GM19240 (cell line): ENCODE data around the gene DNMT3B.

Experiments used
- DNase-seq: peaks from one replicate; pipeline ENCODE4 v3.0.0; 2011; ENCODE audit warnings: low spot score; ENCODE audit not compliant: insufficient read length

Gene DNMT3B

DNA sequence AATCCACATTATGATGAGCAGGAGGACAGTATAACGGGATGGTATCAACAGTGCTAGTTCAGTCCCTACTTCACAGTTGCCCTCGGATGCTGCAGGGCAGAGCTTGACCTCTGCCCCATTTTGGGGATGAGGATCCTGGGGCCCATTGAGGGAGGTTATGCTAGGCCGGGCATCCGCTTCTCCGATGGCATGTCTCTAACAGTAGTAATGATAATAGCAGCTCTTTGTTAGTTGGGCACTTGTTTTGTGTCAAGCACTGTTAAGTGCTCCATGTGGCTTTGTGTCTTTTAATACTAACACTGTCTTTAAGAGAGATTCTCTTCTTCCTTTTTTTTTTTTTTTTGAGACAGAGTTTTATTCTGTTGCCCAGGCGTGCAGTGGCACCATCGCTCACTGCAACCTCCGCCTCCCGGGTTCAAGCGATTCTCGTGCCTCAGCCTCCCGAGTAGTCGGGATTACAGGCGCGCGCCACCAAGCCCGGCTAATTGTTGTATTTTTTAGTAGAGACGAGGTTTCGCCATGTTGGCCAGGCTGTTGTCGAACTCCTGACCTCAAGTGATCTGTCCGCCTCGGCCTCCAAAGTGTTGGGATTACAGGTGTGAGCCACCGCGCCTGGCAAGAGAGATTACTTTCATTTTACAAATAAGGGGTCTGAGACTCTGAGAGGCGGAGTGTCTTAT, 58.7 kb downstream of the DNMT3B start:
- no peak for DNase-seq

DNA sequence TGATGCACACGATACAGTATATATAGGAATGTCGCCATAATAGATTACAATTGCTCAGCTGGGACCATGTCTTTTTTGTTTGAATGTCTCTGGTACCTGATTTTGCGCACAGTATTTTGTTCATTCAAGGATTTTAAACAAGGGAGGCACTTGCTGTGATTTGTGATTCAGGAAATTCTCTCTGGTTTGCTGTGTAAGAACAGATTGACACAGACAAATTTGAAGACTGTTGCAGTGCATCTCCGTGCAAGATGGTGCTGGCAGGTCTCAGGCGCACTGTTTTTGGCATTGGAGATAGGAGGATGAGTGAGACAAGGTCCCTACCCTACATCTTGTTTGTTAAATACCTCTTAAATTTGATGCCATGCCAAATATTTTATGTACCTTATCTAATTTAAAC, 60.0 kb downstream of the DNMT3B start:
- DNase-seq, result no peak

DNA sequence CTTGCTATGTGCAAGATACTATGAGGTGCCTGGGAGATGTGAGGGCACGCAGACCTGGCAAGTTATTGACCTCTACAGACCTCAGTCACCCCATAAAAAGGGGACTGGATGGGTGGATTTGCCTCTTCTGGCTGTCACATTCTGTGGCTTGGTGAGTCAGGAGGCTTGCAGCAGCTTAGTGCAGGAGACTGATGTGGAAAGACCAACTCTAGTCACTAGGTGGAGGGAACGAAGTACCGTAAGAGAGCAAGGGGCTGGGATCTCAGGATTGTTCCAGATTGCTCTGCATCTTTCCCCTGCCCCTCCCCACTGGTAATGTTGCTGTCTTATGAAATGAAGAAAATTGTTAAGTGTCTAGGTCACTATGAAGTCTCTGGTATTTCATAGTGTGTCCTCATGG, 60.9 kb downstream of the DNMT3B start:
- no peak for DNase-seq

DNA sequence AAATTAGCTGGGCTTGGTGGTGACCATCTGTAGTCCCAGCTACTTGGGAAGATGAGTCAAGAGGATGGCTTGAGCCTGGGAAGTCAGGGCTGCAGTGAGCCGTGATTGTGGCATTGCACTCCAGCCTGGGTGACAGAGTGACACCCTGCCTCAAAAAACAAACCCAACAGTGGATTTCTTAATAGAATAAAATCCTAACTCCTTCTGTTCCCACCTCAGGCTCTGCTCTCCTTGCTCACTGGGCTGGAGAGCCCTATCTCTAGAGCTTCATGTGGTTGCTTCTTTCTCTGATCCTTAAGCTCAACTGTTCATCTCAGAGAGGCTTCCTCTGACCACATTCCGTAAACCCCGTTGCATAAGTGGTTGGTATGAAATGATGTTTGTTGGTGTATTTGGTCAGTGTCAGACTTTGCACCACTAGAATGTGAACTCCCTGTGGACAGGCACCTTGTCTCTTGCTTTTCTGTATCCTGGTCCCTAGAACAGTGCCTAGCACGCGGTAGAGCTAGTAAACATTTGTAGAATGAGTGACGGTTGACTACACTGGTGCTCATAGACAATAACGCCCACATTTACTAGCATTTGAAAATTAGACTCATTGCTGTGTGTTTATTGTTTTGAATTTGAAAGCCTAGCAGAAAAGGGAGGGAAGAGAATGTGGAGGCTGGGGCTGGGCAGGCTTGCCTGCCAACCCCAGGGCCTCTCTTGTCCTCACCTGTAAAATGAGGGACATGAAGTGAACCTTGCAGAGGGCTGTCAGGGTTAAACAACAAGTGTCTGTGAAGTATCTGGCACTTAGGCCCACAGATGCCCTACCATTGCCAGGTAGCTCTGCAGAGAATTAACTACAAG, 61.8 kb downstream of the DNMT3B start:
- no peak for DNase-seq

DNA sequence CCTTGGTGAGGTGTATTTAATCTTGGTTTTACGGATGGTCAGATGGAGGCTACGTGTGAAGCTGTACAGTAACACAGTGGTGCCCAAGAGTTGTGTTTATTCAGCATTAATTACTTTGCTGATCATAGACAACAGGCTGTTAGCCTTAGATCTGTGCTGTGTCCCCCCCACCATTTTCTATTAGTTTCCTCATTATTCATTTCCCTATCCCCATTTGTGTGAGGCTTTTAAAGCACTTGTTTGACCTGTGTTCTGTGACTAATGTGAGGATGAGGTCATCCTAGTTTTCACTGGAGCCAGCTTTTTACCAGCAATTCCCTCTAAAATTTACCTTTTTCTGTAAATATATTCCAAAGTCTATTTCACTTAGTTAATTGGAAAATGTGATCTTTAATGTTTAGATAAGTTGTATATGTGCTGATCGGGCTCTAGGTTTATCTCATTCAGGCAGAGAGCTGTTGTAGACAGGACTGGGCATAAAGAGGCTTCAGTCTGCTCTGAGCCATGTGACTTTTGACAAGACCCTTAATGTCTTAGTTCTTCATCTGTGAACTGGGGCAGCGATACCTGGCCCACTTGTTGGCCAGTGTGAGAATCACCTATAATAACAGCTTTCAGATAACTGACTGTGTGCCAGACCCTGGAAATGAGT, 66.0 kb downstream of the DNMT3B start:
- no peak for DNase-seq

DNA sequence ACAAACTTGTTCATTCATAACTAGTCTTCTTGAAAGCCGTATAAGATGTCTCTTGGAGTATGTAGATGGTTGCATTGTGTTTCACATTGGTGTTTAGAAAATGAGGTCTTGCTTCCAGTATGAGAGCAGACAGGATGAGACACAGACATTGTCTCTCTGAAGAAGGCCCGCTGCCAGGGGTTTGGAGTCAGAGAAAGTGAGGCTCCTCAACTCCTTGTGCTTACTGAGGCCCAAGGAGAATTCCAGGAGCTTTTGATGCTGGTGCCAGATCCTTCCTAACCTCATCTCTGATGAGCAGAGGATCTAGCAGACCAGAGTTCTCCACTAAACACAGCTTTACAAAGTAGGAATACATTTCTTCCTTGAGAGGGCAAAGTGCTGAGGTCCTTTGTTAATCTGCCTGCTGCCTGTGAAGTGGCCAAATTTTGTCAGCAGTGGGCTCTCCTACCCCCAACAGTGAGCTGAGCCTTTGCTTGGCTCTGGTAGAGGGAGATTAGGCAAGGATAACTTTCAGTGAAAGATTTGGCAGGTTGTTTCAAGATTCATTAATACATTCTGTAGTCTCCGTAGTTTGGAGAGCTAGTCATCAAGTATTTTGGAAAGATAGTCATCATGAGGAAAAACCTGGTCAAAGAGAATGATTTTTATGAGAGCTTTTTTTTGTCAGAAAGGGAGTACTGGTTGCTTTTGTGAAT, 67.3 kb downstream of the DNMT3B start:
- DNase-seq, result no peak

DNA sequence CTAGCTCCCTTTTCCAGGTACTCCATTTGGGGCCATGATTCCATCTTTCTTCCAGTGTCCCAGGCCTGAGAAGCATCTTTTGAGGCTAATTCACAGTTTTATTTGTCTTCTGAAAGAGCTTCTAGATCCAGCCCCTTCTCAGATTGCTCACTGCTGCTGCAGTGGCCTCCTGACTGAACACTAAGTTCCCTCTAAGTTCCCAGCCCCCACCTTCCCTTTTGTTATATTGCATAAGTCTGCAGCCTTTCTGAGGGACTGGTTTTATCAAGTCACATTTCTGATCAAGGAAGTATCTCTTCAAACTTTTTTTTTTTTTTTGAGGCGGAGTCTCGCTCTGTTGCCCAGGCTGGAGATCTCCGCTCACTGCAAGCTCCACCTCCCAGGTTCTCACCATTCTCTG, 68.3 kb downstream of the DNMT3B start:
- DNase-seq, result no peak

DNA sequence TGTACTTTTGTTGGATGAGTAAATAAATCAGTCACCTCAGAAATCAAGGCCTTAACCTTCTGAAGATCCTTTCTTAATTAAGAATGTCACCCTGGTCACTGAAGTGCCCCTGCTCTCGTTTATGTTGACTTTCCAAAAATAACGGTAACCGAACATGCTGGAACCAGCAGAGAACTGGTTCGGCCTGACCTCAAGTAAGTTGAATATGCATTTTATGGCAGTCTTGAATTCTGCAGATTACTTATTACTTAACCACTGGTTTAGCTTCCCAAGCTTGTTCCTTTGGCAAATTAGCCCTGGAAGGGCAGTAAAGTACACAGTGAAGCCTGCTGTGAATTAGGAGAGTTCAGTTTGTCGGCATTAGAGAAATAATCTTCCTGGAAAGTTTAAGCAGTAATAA, 69.8 kb downstream of the DNMT3B start:
- no peak for DNase-seq

DNA sequence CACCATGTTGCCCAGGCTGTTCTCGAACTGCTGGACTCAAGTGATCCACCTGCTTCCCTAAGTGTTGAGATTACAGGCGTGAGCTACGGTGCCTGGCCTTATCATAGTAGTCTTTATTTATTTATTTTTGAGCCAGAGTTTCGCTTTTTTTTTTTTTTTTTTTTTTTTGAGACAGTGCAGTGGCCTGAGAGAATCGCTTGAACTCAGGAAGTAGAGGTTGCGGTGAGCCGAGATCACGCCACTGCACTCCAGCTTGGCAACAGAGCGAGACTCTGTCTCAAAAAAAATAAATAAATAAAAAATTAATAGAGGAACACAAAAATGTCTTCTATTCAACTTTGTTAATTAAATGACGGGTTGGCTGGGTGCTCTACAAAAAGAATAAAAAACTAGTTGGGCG, 70.5 kb downstream of the DNMT3B start:
- no peak for DNase-seq

DNA sequence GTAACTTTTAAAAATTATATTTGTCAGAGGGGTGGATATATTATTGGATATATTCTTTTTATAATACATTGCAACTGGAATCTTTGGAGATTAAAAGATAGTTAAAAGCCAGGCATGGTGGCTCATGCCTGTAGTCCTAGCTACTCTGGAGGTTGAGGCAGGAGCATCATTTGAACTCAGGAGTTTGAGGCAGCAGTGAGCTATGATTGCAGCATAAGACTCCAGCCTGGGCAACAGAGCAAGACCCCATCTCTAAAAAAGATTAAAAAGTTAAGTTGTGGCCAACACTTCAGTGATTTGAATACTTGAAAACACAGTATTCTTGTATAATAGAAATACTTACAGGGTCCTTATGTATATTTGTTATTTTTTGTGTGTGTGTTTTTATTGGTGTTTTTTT, 72.8 kb downstream of the DNMT3B start:
- no peak for DNase-seq

DNA sequence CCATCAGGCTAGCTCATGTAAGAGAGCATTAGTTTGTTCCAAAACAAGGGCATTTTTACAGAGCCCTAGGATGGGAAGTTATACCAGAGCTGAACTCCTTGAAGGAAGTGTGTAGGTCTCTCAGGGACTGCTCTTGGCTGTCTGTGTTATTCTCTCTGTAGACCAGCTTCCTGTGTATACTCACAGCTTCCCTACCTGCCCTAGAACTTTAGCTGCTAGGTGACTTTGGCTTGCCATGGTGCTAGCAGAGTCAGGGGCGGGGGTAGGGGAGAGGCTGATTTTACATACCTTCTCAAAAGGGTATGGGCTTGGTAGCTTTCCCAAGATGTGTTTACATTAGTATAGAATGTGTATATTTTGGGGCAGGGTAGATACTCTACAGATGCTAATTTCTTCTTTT, 75.0 kb downstream of the DNMT3B start:
- no peak for DNase-seq

DNA sequence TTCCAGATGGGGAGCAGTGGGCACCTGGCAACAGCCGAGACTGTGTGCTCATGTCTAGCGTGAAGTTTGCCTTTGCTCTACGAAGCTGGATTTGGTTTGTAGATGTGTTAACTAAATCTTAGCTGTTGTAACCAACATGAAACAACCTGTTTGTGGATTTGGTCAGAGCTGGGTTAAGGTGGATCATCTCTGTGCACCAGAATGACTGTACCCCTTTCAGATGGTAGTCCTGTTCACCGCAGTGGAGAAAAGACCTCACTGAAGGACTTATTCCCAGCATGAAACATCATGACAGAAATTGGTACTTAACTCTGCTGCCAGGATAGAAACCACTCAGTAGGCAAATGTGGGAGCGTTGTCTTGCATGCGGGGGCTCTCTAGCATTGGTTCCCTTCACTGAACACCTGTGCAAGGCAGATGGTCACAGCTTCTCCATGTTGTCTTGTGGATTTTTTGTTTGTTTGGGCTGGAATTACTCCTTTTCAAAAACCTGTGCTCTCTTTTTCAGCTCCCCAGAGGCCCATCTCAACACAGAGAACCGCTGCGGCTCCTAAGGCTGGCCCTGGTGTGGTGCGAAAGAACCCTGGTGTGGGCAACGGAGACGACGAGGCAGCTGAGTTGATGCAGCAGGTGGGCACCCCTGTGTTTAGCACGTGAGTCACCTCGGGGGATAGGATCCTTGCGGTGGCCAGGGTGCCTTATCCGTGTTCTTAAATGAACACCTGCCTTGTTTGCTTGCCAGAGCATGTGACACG, 77.2 kb downstream of the DNMT3B start:
- DNase-seq, result no peak

DNA sequence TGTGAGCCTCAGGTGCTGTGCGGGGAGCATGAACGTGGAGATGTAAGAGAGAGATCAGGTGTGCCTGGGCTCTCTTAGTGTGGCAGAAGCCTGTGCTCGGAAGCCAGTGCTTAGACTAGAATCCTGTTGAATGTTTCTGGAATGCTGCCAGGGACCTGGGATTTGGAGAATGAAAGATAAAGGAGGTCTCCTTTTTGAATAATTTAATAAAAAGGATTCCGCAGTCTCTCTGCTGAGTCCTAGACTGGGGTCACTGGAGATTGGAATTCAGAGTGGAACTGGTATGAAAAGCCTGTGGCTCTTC, 77.7 kb downstream of the DNMT3B start:
- no peak for DNase-seq

DNA sequence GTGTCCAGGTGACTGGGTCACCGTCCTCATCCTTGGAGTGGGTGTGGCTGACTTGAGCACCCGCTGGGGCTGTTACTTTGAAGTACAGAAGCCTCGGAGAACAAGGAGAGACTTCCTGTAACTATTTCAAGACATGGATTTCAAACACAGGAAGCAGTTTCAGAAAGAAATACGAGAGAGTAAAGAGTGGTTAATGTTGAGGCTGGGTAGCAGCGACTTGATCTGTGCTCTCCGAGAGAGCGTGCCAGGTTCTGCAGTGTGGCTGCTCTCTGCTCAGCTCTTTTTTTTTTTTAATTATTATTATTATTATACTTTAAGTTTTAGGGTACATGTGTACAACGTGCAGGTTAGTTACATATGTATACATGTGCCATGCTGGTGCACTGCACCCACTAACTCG, 79.0 kb downstream of the DNMT3B start:
- no peak for DNase-seq

DNA sequence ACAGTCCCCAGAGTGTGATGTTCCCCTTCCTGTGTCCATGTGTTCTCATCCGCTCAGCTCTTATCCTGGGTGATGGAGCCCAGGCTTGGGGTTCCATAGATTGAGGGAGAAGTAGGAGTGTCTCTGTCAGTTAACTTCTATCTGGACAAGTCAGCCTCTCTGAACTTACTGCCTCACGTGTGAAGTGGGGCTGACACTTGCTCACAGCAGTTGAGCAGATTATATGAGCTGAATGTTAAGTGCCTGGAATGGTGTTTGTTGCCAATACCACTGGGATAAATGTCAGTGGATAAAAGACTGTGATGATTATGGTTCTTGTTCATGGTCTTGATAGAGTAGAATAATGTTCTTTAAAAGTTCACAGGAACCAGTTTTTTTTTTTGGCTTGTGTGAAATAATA, 79.4 kb downstream of the DNMT3B start:
- no peak for DNase-seq

DNA sequence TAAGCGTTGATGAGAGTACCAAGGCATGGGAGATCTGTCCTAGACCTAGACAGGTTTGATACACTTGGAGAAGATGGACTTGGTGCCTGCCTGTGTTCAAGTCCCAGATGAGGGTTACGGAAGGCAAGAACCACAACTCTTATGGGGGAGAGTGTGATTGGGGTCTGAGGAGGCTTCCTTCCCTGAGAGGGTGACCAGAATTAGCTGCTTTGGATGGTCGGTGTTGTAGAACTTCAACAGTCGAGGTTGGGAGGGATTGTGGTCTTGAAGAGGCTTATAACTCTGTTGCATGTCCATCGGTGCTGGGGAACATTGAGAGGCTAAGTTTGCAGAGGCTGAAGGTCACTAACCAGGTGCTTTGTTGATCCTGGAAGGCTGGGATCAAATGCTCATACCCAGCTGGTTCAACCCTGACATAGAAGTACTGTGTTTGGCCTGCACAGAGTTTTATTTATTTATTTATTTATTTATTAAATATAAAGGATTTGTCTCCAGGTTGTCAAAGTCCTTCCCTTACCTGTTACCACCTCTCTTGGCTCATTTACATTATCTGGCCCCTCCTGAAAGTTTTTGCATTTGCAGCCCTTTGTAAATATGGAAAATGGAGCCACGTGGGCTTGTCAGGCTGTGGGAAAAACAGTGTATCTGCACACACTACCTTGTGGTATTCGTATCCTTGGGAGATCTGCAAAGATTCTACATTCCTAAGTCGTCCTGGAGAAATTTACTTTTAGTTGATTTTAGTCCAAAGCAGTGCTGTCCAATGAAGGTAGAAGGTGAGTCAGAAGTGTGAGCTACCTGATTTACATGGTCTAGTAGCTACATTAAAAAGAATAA, 80.7 kb downstream of the DNMT3B start:
- DNase-seq, result no peak

DNA sequence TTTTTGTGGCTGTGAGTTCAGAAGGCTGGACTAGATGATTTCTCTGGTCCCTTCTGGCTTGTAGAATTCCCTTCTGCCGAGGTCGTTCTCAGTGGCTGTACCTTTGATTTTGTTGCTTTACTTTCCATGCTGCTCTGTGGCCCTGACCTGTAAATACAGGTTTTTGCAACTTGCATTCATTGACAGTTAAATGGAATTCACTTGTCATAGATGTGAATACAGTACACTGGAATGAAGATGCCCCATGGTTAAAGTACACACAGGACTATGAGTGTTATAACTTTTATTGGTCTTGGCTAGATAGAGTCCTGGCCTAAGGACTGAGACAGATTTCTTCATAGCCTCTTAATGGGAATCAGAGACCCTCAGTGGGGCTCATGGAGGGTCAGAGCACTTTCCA, 83.6 kb downstream of the DNMT3B start:
- no peak for DNase-seq

DNA sequence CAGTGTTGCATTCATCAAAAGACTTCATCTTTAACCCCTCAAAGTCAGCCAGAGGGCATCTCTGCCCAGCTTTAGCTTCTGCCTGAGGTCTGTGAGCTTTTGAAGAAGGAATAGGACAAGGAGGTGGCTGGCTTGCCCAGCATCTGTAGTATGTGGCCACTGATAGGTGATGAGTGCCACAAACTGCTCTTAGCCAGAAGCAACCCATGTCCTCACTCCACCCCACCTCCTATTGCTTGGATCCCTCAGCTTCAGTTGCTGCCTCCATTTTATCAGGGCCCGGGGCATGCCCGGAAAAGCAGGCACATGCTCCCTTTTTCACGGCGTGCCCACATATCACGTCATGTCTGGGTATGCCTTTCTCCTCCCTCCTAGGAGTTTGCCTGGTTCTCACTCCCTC, 84.7 kb downstream of the DNMT3B start:
- DNase-seq, result no peak

DNA sequence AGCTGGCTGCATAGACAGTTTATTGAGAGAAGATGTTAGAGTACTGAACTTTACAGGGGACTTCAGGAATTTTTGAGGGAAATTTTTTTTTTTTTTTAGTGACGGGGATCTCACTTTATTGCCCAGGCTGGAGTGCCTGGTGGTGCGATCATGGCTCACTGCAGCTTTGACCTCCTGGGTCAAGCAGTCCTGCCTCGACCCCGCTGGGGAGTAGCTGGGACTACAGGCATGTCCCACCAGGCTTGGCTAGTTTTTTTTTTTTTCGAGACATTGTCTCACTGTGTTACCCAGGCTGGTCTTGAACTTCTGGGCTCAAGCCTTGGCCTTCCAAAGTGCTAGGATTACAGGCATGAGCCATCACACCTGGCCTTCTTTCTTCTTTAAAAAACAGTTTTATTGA, 85.8 kb downstream of the DNMT3B start:
- DNase-seq, result no peak

DNA sequence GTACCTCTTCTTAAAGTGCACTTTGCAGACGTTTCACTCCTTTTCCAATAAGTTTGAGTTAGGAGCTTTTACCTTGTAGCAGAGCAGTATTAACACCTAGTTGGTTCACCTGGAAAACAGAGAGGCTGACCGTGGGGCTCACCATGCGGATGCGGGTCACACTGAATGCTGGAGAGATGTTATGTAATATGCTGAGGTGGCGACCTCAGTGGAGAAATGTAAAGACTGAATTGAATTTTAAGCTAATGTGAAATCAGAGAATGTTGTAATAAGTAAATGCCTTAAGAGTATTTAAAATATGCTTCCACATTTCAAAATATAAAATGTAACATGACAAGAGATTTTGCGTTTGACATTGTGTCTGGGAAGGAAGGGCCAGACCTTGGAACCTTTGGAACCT, 86.7 kb downstream of the DNMT3B start:
- DNase-seq, result no peak

DNA sequence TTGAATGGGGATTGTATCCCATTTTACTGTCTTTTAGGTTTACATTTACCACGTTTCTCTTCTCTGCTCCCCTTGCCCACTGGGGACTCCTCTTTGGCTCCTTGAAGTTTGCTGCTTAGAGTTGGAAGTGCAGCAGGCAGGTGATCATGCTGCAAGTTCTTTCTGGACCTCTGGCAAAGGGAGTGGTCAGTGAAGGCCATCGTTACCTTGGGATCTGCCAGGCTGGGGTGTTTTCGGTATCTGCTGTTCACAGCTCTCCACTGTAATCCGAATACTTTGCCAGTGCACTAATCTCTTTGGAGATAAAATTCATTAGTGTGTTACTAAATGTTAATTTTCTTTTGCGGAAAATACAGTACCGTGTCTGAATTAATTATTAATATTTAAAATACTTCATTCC, 87.4 kb downstream of the DNMT3B start:
- DNase-seq, result no peak
